ENCODE results near the gene SUGP2.

The SUGP2 gene

GRCh38 chr19:18999016-18999758, 34.1 kb downstream of the SUGP2 start:
- TF ChIP-seq, protein P1, sequence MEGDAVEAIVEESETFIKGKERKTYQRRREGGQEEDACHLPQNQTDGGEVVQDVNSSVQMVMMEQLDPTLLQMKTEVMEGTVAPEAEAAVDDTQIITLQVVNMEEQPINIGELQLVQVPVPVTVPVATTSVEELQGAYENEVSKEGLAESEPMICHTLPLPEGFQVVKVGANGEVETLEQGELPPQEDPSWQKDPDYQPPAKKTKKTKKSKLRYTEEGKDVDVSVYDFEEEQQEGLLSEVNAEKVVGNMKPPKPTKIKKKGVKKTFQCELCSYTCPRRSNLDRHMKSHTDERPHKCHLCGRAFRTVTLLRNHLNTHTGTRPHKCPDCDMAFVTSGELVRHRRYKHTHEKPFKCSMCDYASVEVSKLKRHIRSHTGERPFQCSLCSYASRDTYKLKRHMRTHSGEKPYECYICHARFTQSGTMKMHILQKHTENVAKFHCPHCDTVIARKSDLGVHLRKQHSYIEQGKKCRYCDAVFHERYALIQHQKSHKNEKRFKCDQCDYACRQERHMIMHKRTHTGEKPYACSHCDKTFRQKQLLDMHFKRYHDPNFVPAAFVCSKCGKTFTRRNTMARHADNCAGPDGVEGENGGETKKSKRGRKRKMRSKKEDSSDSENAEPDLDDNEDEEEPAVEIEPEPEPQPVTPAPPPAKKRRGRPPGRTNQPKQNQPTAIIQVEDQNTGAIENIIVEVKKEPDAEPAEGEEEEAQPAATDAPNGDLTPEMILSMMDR (IDR thresholded peaks at IDR 0.05; ENCODE audit: borderline replicate concordance, insufficient read depth, low read depth, low read length) = no peak
- no peak overlapping the region for H3K4me3 ChIP-seq (ENCODE audit: low read depth, low read length)

- H3K4me3 ChIP-seq (ENCODE audit: low read depth, low read length) = no peak overlapping the region
- TF ChIP-seq, protein P1 (IDR thresholded peaks at IDR 0.05; ENCODE audit: borderline replicate concordance, insufficient read depth, low read depth, low read length) = no peak
Observed at GRCh38 chr19:18998276-18998675, 35.0 kb downstream of the SUGP2 start.

DNA sequence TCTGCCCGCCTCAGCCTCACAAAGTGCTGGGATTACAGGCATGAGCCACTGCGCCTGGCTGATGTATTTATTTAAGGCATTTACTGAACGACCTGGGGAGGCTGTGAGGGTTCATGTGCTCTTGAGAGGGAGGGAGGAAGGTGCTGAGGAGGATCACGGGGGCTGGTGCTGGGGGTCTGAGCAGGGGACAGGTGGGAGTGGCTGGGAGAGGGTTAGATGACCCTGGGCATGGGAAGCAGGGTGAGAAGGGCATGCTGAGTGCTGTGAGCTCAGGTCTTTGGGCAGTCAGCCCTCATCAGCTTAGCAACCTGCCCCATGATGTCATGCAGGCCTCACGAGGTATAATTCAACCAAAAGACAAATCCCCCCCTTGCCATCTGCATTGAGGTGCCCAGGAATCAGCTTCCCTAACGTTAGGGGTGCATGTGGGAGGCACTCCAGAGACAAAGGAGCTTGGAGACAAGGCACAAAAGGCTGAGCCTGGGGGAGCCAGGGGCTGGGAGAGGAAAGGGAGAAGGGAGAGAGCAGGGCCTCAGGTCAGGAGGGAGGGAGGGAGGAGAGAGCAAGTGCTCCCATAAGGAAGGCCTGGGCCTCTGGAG, 36.4 kb downstream of the SUGP2 start:
- TF ChIP-seq, protein P1 (IDR thresholded peaks at IDR 0.05; ENCODE audit: borderline replicate concordance, insufficient read depth, low read depth, low read length) = no peak
- no peak overlapping the region for H3K4me3 ChIP-seq (ENCODE audit: low read depth, low read length)

DNA sequence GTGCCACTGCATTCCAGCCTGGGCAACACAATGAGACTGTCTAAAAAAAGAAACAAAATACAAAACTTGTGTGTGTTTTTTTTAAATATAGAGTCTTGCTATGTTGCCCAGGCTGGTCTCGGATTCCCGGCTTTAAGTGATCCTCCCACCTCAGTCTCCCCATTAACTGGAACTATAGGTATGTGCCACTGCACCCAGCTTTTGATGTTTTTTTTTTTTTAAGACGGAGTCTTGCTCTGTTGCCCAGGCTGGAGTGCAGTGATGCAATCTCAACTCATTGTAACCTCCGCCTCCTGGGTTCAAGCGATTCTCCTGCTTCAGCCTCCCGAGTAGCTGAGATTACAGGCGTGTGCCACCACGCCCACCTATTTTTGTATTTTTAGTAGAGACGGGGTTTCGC, 37.0 kb downstream of the SUGP2 start:
- TF ChIP-seq, protein P1 (IDR thresholded peaks at IDR 0.05; ENCODE audit: borderline replicate concordance, insufficient read depth, low read depth, low read length) = no peak
- H3K4me3 ChIP-seq (ENCODE audit: low read depth, low read length) = no peak overlapping the region

DNA sequence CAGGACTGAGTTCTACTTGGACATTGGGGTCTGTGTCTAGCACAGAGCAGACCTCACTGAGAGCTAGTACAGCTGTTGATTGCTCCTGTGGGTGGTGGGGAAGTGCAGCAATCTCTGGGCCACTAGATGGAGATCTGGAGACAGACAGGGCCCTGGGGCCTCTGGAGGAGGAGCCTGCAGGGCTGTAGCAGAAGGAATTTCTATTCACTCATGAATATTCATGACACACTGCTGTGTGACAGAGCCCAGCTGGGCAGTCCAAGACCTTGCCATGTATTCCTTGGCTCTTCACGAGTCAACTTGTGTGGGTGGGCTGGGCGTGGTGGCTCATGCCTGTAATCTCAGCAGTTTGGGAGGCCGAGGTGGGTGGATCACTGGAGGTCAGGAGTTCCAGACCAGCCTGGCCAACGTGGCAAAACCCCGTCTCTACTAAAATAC, 37.5 kb downstream of the SUGP2 start:
- no peak overlapping the region for H3K4me3 ChIP-seq (ENCODE audit: low read depth, low read length)
- TF ChIP-seq, protein P1 (IDR thresholded peaks at IDR 0.05; ENCODE audit: borderline replicate concordance, insufficient read depth, low read depth, low read length) = peak; percentile 26; the same call in 1 of the 2 replicates

- no peak overlapping the region for H3K4me3 ChIP-seq (ENCODE audit: low read depth, low read length)
- TF ChIP-seq, protein P1 (IDR thresholded peaks at IDR 0.05; ENCODE audit: borderline replicate concordance, insufficient read depth, low read depth, low read length) = no peak
Observed at GRCh38 chr19:18993115-18993514, 40.2 kb downstream of the SUGP2 start.

GRCh38 chr19:18992696-18993095, 40.6 kb downstream of the SUGP2 start:
- TF ChIP-seq, protein P1 (IDR thresholded peaks at IDR 0.05; ENCODE audit: borderline replicate concordance, insufficient read depth, low read depth, low read length) = no peak

More at GRCh38 chr19:18992696-18993095, 40.6 kb downstream of the SUGP2 start:
- no peak overlapping the region for H3K4me3 ChIP-seq (ENCODE audit: low read depth, low read length)
